Ramos (cell line): Measurements from ENCODE around the gene DNHD1.

Source experiments
- in situ Hi-C: fragments of 300-500 bp; cut with MboI; formaldehyde crosslinking; loops from one replicate; pipeline ENCODE4 v1.14.3; 2022; ENCODE audit warnings: low sequenced_read_pairs; ENCODE audit not compliant: unreplicated experiment

The DNHD1 gene, protein sequence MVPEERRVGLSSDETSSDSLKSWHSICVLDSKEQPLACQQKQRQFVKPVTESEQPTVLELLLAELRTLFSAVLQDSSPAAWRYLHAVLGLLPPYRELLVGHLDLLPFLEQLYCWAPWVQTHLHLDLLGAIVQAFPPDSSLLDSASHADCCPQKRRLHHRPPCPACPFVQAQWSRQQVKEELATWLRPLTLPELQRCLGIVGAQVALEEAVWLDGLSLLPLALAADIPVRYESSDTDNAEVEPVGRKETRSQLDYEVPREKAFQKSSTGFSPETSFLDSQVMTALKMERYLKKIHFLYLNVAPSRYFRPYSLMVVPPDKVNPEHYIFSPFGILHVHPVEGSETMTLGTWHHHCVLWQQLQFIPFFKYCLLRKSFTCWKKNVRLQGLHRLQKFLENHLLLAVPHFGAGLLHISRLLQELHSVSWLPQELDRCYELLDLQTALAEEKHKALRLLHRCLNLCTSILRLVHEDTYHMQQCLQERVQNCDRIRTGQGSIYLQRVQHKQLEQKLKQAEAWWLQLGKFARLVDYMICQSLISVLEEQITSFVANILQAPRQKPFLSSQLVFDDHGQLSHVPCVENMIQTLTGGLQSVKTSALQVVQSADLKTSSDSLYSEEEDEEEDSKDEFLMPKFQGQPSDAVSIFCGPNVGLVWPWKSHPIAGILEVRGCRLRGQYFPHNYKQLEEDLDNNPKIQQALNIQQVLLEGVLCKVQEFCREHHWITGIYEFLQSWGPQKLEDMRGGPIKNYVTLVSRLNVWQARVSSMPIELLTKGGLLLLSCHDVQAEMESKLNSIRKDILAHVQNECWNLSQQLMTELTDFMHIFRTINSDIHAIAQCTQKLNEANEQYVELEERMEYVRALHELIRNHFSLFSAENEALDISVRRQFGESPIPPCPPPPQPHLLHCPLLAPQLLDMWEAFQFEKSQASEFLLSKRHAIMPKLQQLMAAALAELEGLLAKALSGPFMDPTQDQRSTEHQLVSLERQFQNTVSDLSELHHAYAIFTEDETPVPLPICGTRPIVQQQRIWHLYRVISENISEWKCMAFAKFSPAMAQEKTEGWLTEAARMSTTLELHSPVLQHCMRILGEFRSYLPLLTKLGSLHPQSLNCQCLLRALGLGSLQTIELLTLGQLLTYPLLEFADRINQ (N-terminal part only)

DNA sequence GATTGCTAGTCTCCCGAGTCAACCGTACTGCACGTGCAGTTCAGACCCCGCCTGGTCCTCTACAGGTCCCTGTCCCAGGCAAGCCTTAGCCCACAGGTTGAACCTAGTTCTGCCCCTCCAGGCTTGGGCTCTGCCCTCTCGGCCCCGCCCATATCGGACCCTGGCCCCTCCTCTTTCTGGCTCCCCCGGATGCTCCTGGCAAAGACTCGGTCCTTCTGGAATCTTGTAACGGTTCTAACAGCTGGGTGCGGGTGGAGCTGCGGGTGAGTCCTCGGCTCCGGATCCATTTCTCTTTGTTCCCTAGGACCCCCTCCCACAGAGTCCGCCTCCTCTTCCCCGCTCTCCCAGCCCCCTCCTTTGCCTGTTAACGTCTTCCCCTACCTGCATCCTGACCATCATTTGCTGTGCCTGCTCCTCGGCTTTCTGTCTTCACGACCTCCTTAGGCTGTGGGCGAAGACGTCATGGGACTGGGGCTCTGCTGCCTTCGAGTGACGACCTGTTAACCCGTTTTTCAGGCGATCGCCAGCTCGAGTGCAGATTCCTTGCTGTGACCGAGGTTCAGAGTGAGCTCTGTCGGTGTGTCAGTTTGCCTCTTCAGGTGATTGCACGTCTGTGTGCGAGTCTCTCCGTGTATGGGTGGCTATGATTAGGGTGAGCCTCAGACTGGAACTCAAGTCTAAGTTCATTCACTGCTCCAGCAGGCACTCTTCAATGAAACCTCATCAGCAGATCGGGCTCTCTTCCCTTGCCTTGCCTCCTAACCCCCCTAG lies at the start of gene DNHD1:
TSS of gene DNHD1 (plus strand) at position 212 of the 771 bp plus-strand sequence. CDS start 936 bp downstream, outside the sequence.
- in situ Hi-C loops = no loop called here

DNA sequence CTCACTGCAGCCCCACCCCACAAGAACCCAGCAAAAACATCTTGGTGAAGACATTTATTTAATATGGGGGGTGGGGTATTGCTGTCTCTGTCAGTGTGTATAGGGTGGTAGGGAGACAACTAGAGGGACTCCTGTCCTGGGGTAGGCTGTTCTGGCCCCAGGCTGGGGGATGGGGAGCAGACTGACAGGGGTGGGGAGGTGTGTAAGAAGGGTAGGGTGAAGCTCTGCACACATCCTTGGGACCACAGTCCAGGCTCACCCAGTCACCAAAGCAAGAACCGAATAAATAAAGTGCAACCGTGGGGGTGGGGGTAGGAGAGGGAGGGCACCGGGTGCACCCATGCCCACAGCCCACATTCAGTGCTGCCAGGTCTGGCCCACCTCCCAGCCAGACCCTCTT lies 48.5 kb upstream of the DNHD1 start:
- in situ Hi-C loops = no loop called here

DNA sequence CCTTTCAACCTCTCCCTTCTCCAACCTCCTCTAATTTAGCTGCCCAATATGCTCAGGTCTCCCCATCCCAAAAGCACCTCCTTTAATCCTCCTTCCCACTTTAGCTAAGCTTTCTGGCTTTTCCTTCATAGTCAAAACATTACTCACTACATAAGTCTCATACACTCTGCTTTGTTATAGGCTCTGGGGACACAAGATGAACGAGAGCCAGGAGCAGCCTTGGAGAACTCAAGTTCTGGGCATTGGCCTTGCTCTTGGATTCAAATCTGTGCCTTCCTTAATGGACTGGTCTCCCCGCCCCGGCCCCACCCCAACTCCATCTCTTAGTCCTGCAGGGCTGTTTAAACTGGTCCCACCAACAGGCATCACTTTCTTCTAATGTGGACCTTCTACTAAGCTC lies 44.9 kb upstream of the DNHD1 start:
- in situ Hi-C loops = no loop called here

DNA sequence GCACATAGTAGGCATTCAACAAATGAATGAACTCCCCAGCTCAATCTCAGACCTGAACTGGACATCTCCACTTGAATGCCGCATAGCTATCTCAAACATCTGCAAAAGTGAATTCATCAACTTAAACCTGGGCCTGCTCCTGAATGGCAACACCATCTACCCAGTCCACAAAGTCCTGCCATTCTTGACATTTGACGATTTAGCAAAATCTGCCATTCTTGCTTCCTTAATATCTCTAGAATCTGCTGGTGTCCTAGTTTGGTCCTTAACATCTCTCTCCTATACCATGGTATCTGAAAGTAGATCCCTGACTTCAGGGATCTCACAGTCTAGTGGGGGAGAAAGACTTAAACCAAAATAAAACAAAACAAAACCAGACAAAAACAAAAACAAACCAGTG lies 43.9 kb upstream of the DNHD1 start:
- in situ Hi-C loops = no loop called here

DNA sequence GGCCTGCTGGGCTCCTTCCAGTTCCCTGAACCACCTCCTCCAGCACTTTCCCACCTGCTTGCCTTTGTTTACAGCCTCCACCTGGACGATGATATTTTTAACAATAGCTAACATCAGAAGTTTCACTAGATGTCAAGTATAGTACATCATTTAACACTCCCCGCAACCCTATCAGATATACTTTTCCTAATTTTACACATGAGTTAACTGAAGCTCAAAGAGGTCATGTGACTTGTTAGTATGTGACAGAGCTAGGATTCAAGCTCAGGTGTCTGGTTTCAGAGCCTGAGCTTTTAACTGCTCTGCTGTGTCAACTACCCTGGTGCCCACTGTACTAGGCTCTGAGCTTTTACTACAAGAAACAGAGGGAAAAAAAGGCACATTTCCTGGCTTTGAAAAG lies 42.0 kb upstream of the DNHD1 start:
- in situ Hi-C loops = no loop called here

DNA sequence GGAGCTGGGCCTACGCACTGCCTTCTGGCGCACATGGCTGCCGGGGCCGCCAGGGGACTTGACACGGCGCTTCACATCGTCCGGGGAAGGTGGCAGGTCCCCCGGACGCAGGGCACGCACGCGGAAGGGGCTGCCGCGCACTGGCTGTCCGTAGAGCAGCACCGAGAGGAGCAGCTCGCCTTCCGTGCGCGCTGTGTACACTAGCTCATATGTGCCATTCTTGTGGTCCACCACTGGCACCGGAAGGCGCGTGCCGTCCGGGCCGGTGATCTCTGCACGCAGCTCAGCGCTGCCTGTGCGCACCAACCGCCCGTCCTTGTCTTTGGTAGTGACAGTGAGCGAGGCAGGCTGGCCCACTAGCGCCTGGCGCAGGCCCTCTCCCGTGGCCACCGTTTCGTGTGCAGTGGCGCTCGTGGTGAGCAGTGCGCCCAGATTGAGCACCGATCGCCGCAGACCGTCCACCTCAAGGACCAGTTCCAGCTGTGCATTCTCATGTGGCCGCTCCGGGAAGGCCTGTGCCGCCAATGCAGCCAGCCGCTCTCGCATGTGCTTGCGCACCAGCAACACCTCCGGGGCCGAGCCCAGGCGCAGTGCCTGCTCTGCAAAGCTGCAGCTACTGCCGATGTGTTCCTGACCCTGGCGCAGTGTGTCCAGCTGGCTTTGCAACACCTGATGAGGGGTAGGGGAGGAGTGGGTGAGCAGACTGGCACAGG lies 40.6 kb upstream of the DNHD1 start:
- in situ Hi-C loops = no loop called here

DNA sequence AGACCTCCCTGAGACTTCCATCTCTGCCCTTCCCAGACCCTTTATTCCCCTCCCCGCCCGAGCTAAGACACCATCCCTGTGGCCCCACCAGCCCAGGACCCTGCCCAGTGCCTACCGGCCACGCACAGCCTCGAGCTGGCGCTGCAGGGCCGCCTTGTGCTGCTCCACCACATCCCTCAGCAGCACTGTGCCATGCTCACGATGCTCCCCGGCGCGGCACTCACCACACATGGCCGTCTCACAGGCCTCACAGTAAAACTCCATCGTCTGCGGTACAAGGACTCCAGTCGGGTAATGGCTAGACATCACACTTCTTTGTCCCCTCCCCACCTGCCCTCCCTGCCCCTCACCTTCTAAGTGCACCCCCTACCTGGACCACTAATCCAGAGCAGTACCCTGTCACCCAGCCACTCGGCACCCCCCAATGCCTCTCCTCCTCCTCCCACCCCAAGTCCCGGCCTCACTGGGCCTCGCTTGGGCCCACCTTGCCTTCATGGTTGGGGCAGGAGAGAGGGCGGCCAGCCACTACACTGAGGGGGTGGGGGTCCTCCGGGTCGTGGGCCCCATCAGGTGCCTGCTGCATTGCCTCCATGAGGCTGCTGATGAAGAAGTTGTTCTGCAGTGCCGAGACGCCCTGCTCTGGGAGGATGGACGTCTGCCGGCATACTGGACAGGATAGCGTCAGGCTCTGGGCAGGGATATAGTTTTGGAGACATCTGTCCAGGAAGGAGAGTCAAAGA lies 39.3 kb upstream of the DNHD1 start:
- in situ Hi-C loops = no loop called here

DNA sequence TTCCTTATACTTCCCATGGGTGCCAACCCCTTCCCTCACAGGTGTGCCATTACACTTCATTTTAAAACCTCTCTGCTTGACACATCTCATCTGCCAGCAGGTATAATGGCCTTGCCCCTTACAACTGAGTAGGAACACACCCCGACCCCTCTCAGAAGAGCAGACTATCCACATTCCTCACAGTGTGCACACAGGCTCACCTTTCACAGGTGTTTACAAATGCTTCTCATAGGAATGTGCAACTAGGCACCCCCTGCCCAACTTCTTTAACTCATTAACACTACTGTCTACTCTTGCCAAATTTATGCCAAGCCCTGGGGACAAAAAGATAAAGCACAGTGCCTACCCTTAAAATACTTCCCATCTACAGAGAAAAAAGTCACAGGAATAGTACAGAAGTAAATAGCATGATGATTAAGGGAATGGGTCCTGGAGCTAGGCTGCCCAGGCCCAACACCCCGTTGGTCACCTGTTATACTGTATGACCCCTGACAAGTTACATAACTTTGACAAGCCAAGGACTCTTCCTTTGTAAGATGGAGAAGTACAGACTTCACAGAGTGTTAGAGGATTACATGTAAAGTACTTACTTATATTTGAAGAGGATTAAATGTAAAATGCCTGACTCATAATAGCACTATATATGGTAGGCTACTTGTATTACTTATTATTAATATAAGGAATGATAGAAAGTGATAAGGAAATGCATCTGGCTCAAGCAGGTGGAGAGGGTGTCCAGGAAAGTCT lies 38.6 kb upstream of the DNHD1 start:
- in situ Hi-C loops = no loop called here

DNA sequence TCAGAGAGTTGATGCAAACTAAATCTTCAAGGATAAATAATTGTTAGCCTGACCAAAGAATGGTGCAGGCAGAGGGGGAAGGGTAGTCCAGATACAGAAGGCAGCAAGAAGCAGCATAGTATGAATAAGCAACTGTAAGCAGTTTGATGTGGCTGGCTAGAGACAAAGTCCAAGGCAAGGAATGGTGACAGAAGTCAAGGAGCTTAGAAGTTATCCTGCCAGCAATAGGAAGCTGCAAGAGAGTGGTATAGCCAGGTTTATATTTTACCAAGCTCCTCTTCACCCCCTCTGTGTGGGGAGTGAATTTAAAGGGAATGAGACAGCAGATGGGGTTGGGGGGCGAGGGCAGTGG lies 38.0 kb upstream of the DNHD1 start:
- in situ Hi-C loops = no loop called here

DNA sequence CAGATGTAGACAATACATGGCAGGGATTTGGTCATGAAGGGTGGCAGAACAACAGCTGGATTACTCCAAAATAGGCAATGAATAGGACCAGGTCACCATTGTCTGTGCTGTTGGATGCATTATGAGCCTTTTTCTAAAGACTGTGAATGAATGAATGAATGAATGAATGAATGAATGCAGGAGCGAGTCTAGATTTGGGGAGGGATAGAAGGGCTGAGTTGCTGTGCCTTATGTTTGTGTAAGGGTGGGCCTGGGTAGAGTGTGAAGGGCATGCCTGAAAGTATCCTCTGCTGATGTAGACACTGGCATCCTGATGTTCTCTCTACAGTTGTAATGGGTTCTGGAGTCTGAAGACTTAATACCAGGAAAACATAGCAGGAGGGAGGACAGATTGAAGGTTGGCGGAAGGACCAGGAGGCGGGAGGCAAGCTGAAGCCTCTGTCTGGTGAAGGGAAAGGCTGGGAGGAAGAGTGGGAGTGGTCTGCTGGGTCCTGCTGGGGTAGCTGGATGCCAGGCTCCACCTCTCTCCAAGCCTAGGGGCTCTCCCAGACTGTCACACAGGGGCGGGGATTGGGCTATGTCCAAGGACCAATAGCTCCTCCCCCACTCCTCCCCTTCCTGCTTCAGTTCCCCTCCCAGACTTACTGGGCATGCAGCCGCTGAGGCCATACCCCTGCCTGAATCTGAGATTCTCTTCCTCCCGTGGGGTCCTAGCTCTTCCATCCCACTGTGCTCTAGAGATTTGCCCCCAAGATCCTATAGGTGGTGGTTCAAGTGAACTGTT lies 28.2 kb upstream of the DNHD1 start:
- in situ Hi-C loops = no loop called here

DNA sequence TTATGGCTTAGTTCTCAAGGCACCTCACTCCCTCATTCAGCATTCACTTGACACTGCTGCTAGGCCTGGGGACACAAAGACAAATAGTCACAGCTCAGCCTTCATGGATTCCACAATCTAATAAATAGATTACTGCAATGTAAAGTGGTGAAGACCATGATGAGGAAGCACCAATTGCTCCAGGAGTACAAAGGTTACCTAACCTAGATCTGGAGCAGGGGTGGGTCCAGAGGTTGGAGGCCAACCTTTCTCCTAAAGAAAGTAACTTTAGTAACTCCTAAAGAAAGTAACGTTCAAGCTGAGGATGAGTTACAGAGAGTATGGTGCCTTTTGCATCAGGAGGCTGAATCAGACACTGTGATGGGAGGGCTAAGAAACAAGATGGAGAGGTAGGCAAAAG lies 27.5 kb upstream of the DNHD1 start:
- in situ Hi-C loops = no loop called here

DNA sequence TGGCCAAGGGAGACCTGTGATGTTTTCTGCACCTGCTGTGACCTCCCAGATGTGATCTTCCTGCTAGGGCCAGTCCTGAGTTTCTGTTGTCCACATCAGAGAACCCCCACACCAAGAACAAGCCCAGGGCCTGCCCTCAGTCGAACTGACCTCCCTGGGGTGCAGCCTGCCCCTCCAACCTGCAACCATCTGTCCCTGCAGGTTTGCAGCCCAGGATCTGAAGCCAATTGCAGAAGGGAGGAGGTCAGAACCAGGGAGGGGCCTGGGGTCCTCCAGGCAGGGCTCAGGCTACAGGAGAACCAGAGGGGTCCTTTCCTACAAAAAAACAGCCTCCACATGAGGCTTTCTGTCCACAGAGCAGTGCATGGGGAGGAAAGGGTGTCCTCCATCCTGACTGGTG lies 24.1 kb upstream of the DNHD1 start:
- in situ Hi-C loops = no loop called here

DNA sequence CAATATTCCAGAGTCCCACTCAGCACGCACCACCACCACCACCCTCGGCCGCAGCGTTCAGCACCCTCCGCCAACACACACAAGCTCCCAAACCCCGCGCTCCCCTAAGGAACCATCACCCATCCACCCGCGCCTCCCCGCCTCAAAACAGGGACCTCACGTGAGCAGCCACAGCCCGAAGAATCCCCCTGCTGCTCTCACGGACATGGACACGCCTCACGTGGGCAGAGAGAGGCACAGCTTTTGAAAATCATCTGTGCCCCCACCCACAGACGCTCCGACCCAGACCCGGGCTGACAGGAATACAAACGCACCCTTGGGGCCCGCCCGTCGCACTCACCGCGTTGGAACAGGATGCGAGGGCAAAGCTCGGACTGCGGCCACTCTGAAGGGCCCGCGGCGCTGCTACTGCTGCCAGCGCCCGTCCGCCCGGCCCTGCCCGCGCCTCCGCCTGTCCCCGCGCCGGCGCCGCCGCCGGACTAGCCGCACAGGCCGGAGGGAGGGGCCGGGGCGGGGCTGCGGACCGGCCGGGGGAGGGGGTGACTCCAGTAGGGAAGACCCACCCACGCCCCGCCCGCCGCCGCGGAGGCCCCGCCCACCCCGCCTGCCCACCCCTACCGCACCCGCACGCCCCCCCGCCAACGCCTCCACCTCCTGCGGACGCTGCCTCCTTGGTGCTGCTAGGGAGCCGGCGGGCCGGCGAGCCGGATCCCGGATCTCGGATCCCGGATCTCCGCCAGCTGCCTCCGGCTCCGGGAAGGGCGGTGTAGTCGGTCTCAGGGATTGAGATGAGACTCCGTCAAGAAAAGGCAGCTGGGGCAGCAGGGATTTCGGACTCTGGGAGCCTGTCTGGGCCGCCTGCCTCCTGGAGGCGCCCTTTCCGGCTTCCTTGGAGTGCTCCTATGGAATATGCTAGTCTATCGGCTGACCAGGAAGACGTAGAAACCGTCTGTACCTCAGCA lies 23.3 kb upstream of the DNHD1 start, which contains the start of gene TRIM3:
TSS of gene TRIM3 (minus strand) at position 491 of the 962 bp plus-strand sequence. CDS start 8,246 bp downstream, outside the sequence.
- in situ Hi-C loops = no loop called here

DNA sequence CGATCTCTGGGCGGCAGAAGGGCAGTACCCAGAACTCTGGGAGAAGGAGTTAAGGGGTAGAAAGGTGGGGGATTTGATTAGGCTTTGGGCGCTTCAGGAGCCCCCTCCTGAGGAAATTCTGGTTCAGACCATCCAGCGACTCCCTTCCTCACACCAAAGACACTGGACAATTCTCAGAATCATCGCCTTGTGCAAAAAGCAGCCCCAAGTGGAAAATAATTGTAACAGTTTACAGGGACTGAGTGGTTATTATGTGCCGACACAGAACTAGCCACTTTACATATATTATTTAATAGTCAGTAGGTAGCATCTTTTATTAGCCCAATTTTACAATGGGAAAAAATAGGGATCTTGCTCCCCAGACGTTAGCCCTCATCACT lies 22.7 kb upstream of the DNHD1 start:
- in situ Hi-C loops = no loop called here

DNA sequence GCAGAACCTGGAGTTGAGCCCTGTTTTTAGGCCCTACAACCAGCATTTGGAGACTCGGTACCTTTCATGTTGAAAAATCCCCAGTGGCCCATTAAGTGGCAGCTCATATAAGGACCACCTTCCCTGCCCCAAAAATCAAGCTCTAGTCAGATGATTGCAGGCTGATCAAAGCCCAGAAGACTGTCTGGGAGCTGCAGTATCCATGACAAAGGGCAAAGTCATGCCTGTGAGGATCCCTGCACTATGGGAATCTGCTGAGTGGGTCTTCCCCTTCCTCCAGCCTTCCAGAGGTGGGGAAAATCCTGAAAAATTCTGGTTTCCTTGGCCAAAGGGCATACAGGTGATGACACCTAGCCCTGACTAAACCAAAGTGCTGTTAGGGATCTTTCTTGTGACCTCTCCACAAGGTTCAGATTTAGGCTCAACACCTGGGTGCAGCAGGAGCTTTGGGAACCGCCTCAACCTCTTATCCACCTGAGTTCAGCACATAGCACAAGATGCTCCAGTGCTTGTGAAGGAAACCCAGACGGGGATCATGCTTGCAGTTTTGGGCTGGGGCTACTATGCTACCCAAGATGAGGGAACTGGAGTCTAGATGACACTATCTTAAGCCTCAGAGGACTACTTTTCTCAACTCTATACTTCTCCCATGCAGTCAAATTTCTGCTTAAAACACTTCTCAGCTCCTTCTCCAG lies 22.1 kb upstream of the DNHD1 start:
- in situ Hi-C loops = no loop called here

DNA sequence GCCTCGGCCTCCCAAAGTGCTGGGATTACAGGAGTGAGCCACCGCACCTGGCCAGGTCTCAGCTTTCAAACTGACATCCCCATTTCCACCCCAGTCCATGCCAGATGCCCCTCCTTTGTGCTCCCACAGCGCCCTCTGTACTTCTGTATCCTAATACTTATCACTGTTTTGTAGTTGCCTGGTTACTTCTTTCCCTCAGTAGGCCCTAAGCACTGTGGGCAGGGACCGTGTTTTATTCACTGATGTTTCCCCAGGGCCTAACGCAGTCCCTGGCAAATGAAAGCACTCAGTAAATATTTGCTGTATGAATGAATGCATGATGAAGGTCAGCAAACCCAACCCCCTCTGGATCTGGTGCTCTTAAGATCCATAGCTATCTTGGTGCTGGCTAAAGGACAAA lies 21.1 kb upstream of the DNHD1 start:
- in situ Hi-C loops = no loop called here
